Common myeloid progenitor, CD34-positive (primary cell): ENCODE data around the gene KCTD6.

Experiments
- CTCF ChIA-PET: fragments of 350-600 bp; sonication (Branson Sonifier 250); formaldehyde crosslinking; loops from one replicate; lab custom pipeline; 2021; ENCODE audit warnings: antibody characterized with exemption; lab: Charles Lee
- POLR2A ChIA-PET: fragments of 350-600 bp; sonication (Branson Sonifier 250); formaldehyde crosslinking; loops from one replicate; lab custom pipeline; 2021; ENCODE audit warnings: antibody characterized with exemption; lab: Charles Lee
- DNase-seq, 3 donors: peaks; one replicate each; pipeline versions ENCODE4 v3.0.0 to v3.0.0-alpha.2; 2013
- H3K27ac ChIP-seq, 2 experiments: 1 replicate in 1 of 2; 2 replicates in 1 of 2; pipeline ENCODE4 v1.7.0; 2013; ENCODE audit warnings: inconsistent platforms in 2 of 2, low read length in 2 of 2, mild to moderate bottlenecking in 2 of 2, low read depth in 1 of 2, moderate library complexity in 1 of 2; ENCODE audit not compliant: severe bottlenecking in 2 of 2, insufficient read depth in 1 of 2, poor library complexity in 1 of 2
- H3K27me3 ChIP-seq, 5 experiments: replicated peaks in 2 of 5; 1 replicate in 3 of 5; 2 replicates in 2 of 5; pipeline versions ENCODE4 v1.6.1 to v1.7.0; 2013; ENCODE audit warnings: low read length in 4 of 5, mild to moderate bottlenecking in 2 of 5, moderate library complexity in 2 of 5, inconsistent platforms in 1 of 5; ENCODE audit not compliant: insufficient read depth in 5 of 5, control insufficient read depth in 4 of 5
- H3K36me3 ChIP-seq, 4 experiments: 1 replicate in 2 of 4; 2 replicates in 2 of 4; pipeline versions ENCODE4 v1.6.1 to v1.7.0; 2013; ENCODE audit warnings: low read length in 3 of 4, control low read depth in 1 of 4, mild to moderate bottlenecking in 1 of 4; ENCODE audit not compliant: control insufficient read depth in 4 of 4, insufficient read depth in 4 of 4
- H3K4me1 ChIP-seq, 4 experiments: 1 replicate in 3 of 4; 2 replicates in 1 of 4; pipeline versions ENCODE4 v1.6.1 to v1.7.1; 2013; ENCODE audit warnings: low read length in 3 of 4, mild to moderate bottlenecking in 3 of 4, control low read depth in 1 of 4, inconsistent platforms in 1 of 4, moderate library complexity in 1 of 4; ENCODE audit not compliant: control insufficient read depth in 4 of 4, insufficient read depth in 4 of 4; ENCODE audit errors: control extremely low read depth in 1 of 4
- H3K4me3 ChIP-seq, 7 experiments: 1 replicate in 4 of 7; 2 replicates in 3 of 7; pipeline versions ENCODE4 v1.5.1 to v1.7.0; 2013; ENCODE audit warnings: mild to moderate bottlenecking in 7 of 7, low read length in 6 of 7, moderate library complexity in 6 of 7, inconsistent platforms in 2 of 7, low read depth in 2 of 7, control low read depth in 1 of 7; ENCODE audit not compliant: insufficient read depth in 4 of 7, control insufficient read depth in 1 of 7; ENCODE audit errors: extremely low read depth in 1 of 7
- H3K9me3 ChIP-seq, 5 experiments: 1 replicate in 4 of 5; 2 replicates in 1 of 5; pipeline versions ENCODE4 v1.6.1 to v1.7.1; 2013; ENCODE audit warnings: low read length in 4 of 5, mild to moderate bottlenecking in 2 of 5, inconsistent platforms in 1 of 5, low read depth in 1 of 5, moderate library complexity in 1 of 5; ENCODE audit not compliant: control insufficient read depth in 4 of 5, insufficient read depth in 2 of 5; ENCODE audit errors: control extremely low read depth in 1 of 5
- WGBS: methylation state at CpG from one replicate; pipeline ENCODE4 v1.1.5; 2013; ENCODE audit not compliant: insufficient coverage; 5-methylcytosine and 5-hydroxymethylcytosine counted together

The KCTD6 gene

DNA sequence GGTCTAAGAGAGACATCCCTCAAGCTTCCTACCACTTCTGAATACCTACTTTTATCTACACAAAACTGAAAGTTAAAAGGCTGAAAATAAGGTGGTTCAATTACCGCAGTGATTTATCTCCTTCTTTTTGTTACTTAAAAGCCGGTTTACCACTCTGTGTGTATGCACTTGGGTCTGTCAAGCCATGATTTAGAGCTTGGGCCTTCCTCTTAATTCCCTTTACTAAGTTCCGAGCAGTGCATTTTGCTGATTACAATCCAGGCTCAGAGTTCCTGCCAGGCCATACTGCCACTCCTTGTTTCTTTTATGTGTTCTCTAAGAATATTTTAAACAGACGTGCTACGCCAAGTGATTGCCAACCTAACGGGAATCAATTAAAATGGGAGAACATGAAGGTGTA is 16.5 kb downstream of the KCTD6 start:
- POLR2A ChIA-PET = no interaction called here
- no peak for DNase-seq

GRCh38 chr3:58514405-58514804 is 22.5 kb downstream of the KCTD6 start:
- H3K4me1 ChIP-seq = no peaks in the 10 kb centered on the region
- WGBS = 100% methylated on average over 3 of the region's 3 CpGs
- CTCF ChIA-PET = interaction anchor here (2.2 kb wide), 1 partner anchor 11 kb away, joined by 8 read pairs; no protein-coding TSS in a partner anchor

More for the DNA sequence above, 16.5 kb downstream of the KCTD6 start:
- H3K9me3 ChIP-seq = no peaks in the 10 kb centered on the region
- CTCF ChIA-PET = interaction anchor here (1.2 kb wide), 1 partner anchor 22 kb away, joined by 3 read pairs; no protein-coding TSS in a partner anchor
- no peak overlapping the region for H3K4me3 ChIP-seq
- peaks cover 0 to 18% (median 1%) of the 10 kb centered on the region in 4 experiments for H3K36me3 ChIP-seq
- no peaks in the 10 kb centered on the region for H3K27me3 ChIP-seq
- H3K27ac ChIP-seq = no peak overlapping the region
- WGBS = 58% methylated on average over 3 of the region's 6 CpGs
- no peaks in the 10 kb centered on the region for H3K4me1 ChIP-seq

GRCh38 chr3:58518291-58518789 is 26.4 kb downstream of the KCTD6 start:
- Histone ChIP-seq H3K9me3 (no peaks in the 10 kb centered on the region), H3K4me1 (peaks cover 0 to 4% (median 0%) of the 10 kb centered on the region in 4 experiments), H3K4me3 (no peak overlapping the region), H3K27ac (no peak overlapping the region), H3K36me3 (peaks cover 0 to 24% (median 1%) of the 10 kb centered on the region in 4 experiments), H3K27me3 (no peaks in the 10 kb centered on the region)
- ChIA-PET POLR2A (no interaction called here), CTCF (interaction anchor here (1.0 kb wide), 1 partner anchor 47 kb away, joined by 3 read pairs; no protein-coding TSS in a partner anchor)
- WGBS = 89% methylated on average over 3 of the region's 3 CpGs
- no peak for DNase-seq

More at GRCh38 chr3:58514405-58514804, 22.5 kb downstream of the KCTD6 start:
- Histone ChIP-seq H3K4me3 (no peak overlapping the region), H3K27ac (no peak overlapping the region), H3K27me3 (no peaks in the 10 kb centered on the region), H3K36me3 (peaks cover 0 to 22% (median 0%) of the 10 kb centered on the region in 4 experiments), H3K9me3 (no peaks in the 10 kb centered on the region)
- no peak for DNase-seq
- POLR2A ChIA-PET = no interaction called here

DNA sequence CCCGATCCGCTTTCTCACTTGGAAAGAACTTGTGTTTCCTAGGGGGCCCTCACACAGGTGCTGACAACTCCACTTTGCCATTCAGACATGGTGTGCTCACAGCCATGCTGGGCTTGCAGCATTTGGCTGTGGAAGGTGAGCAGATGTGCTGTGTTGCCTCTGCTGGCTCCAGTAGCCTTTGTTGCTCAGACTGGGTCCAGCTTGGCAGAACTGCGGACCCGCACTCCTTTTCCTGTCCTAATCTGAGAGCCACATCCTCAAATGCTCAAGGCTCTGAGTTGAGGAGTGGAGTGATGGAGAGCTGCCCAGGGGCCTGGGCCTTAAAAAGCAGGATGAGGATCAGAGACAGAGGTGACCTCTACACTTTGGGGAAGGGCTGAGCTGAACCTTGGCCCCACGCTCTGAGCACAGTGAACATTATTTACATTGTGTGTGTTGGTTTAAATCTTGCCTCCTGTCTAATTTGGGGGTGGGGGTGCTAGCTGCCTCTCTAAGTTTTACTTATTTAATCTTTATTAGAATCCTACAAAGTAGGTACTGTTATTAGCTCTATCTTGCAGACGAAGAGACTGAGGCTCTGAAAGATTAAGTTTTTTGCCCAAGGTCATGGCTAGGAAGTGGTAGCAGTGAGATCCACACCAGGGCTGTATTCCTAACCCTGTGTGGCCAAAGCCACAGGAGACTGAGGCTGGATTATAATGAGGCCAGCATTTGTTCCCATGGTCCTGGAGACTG is 27.9 kb downstream of the KCTD6 start:
- Histone ChIP-seq H3K4me3 (no peak overlapping the region), H3K27me3 (no peaks in the 10 kb centered on the region), H3K36me3 (peaks cover 0 to 30% (median 1%) of the 10 kb centered on the region in 4 experiments), H3K4me1 (peaks cover 0 to 4% (median 0%) of the 10 kb centered on the region in 4 experiments), H3K9me3 (no peaks in the 10 kb centered on the region), H3K27ac (no peak overlapping the region)
- ChIA-PET CTCF (interaction anchor here (0.8 to 4.4 kb wide), 3 partner anchors 8 to 129 kb away, joined by 3 to 24 read pairs (median 4); no protein-coding TSS in a partner anchor), POLR2A (no interaction called here)
- no peak for DNase-seq
- WGBS = 96% methylated on average over 4 of the region's 6 CpGs

DNA sequence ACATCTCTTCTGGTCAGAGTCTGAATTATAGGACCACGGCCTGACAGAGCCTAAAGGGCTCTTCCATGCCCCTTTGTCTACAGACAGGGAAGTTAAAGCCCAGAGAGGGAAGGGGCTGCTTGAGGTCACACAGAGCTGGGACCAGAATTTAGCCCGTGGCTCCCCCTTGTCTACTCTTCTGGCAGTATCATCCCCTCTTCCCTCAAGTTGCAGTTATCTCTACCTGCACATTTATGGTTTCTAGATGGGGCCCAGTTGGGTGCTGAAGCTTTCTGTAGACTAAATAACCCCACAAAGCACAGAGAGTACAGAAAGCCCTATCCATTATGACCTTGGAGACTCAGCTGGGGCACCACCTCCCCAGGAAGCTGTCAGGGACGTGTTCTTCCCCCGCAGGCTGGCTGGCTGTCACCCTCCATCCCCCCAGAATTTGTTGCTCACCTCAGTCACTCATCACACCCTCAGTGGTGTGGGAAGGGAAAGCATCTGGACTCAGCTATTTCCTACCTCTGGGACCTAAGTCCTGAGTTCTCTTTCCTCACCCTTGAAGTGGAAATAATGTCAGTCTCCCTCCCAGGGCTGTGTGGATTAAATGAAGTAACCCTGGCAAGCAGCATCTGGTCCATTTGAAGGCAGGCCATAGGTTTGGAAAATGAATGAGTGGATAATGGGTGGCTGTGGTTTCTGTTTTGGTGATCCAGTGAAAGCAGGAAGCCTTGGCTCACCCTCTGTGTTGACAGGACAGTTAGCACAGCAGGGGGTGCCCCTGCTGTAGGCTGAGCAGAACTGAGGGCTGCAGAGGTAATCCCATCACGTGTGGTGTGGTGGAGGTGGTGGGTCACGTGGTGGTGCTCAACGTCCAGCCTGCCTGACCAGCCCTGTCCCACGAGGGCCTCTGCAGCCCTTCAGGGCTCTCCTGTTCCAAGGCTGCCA is 28.8 kb downstream of the KCTD6 start:
- POLR2A ChIA-PET = no interaction called here
- Histone ChIP-seq H3K9me3 (no peaks in the 10 kb centered on the region), H3K27me3 (no peaks in the 10 kb centered on the region), H3K36me3 (peaks cover 0 to 29% (median 2%) of the 10 kb centered on the region in 4 experiments), H3K4me1 (peaks cover 0 to 4% (median 0%) of the 10 kb centered on the region in 4 experiments), H3K27ac (no peak overlapping the region), H3K4me3 (no peak overlapping the region)
- DNase-seq = peak in 2 of 3 donors; percentile 15 to 17
- CTCF ChIA-PET = interaction anchor here (2.1 to 4.4 kb wide), 2 partner anchors 9 to 11 kb away, joined by 4 to 24 read pairs; no protein-coding TSS in a partner anchor
- WGBS = 90% methylated on average over 5 of the region's 8 CpGs

DNA sequence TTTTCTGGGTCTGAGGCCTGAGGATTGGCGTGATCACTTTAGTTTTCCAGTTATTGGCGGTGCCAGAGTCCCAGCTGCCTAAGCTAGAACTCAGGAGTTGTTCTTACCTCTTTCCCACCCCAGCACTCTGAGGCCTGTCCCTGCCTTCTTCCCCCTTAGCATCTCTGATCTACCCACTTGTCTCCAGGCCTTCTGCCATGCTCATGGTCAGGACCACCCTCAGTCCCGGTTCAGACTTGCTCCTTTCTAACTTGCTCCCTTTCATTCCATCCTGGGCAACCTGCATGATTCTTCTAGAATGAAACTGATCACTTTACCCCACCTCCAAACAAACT is 29.4 kb downstream of the KCTD6 start:
- Histone ChIP-seq H3K27me3 (no peaks in the 10 kb centered on the region), H3K4me1 (peaks cover 0 to 7% (median 0%) of the 10 kb centered on the region in 4 experiments), H3K36me3 (peaks cover 0 to 27% (median 2%) of the 10 kb centered on the region in 4 experiments), H3K4me3 (no peak overlapping the region), H3K27ac (no peak overlapping the region), H3K9me3 (no peaks in the 10 kb centered on the region)
- CTCF ChIA-PET = interaction anchor here (1.4 to 4.4 kb wide), 3 partner anchors 8 to 10 kb away, joined by 4 to 24 read pairs (median 5); no protein-coding TSS in a partner anchor
- no peak for DNase-seq
- POLR2A ChIA-PET = no interaction called here
- WGBS = 98% methylated on average over 3 of the region's 3 CpGs
